Ovary (tissue), 3 donors: ENCODE data around the gene PIK3R1.

Source experiments
- CTCF ChIP-seq, 3 donors: fragments of 450-650 bp in 2 of 3; fragments of 200-600 bp in 1 of 3; IDR thresholded peaks; one replicate each; pipeline versions ENCODE4 v1.5.1 to v1.8.0; 2016 to 2022; ENCODE audit warnings: antibody characterized with exemption in 3 of 3, mild to moderate bottlenecking in 1 of 3
- EP300 ChIP-seq: sonication (generic); formaldehyde crosslinking; IDR thresholded peaks from one replicate; pipeline ENCODE4 v1.6.1; 2017; ENCODE audit warnings: antibody characterized with exemption
- POLR2A ChIP-seq: fragments of 450-650 bp; IDR thresholded peaks from one replicate; pipeline ENCODE4 v1.6.1; 2017; ENCODE audit warnings: antibody characterized with exemption, mild to moderate bottlenecking, moderate library complexity
- donor health status: DM: no; HTN: no; CAD: no.

GRCh38 chr5:68334553-68334886, 119.0 kb downstream of the PIK3R1 start:
- TF ChIP-seq CTCF (IDR thresholded peaks at IDR 0.05) (no peak), POLR2A (no peak), EP300 (no peak)
